Transverse colon (tissue), 3 donors: Measurements from ENCODE around the gene LDB2.

Source experiments
- EP300 ChIP-seq: sonication (generic); formaldehyde crosslinking; IDR thresholded peaks from one replicate; pipeline ENCODE4 v1.6.1; 2017; ENCODE audit warnings: antibody characterized with exemption, low read depth
- POLR2A ChIP-seq: fragments of 450-650 bp; IDR thresholded peaks from one replicate; pipeline ENCODE4 v1.6.1; 2016; ENCODE audit warnings: antibody characterized with exemption, mild to moderate bottlenecking, moderate library complexity
- TF ChIP-seq, protein P1 (sequence below), 5 experiments: fragments of 200-600 bp in 3 of 5; fragments of 450-650 bp in 2 of 5; sonication (generic) in 3 of 5; IDR thresholded peaks; 1 replicate in 2 of 5; 2 replicates in 3 of 5; pipeline ENCODE4 v1.5.1; 2016 to 2017; ENCODE audit warnings: antibody characterized with exemption in 5 of 5, inconsistent platforms in 3 of 5, mild to moderate bottlenecking in 2 of 5, moderate library complexity in 1 of 5

DNA sequence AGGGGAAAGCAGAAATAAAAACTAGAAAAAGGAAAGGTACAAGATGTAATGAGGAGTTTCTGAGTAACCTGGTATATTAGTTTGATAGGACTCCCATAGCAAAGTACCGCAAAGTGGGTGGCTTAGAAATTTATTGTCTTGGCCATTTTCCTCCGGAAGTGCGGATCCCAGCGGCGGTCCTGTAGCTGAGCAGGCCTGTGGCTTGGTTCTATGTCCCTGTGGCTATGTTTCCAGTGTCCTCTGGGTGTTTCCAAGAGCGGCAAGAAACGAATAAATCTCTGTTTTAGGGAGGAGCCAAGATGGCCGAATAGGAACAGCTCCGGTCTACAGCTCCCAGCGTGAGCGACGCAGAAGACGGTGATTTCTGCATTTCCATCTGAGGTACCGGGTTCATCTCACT, 44.0 kb upstream of the LDB2 start:
- TF ChIP-seq POLR2A (no peak), EP300 (no peak)
- TF ChIP-seq, protein P1, sequence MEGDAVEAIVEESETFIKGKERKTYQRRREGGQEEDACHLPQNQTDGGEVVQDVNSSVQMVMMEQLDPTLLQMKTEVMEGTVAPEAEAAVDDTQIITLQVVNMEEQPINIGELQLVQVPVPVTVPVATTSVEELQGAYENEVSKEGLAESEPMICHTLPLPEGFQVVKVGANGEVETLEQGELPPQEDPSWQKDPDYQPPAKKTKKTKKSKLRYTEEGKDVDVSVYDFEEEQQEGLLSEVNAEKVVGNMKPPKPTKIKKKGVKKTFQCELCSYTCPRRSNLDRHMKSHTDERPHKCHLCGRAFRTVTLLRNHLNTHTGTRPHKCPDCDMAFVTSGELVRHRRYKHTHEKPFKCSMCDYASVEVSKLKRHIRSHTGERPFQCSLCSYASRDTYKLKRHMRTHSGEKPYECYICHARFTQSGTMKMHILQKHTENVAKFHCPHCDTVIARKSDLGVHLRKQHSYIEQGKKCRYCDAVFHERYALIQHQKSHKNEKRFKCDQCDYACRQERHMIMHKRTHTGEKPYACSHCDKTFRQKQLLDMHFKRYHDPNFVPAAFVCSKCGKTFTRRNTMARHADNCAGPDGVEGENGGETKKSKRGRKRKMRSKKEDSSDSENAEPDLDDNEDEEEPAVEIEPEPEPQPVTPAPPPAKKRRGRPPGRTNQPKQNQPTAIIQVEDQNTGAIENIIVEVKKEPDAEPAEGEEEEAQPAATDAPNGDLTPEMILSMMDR (IDR thresholded peaks at IDR 0.05) = no peak
